GM12873 (cell line): ENCODE data around the gene TCF7L1.

ENCODE experiments used
- CTCF ChIP-seq: IDR thresholded peaks from 2 replicates; pipeline ENCODE4 v1.5.1; 2012; ENCODE audit warnings: low read depth, mild to moderate bottlenecking, moderate library complexity, low read length, control low read depth; ENCODE audit not compliant: insufficient read depth; ENCODE audit errors: missing control alignments

TCF7L1 gene

GRCh38 chr2:85158559-85159273, 25.5 kb downstream of the TCF7L1 start:
- no peak for TF ChIP-seq CTCF

- no peak for TF ChIP-seq CTCF
Measured at GRCh38 chr2:85159589-85159988, 26.4 kb downstream of the TCF7L1 start.

DNA sequence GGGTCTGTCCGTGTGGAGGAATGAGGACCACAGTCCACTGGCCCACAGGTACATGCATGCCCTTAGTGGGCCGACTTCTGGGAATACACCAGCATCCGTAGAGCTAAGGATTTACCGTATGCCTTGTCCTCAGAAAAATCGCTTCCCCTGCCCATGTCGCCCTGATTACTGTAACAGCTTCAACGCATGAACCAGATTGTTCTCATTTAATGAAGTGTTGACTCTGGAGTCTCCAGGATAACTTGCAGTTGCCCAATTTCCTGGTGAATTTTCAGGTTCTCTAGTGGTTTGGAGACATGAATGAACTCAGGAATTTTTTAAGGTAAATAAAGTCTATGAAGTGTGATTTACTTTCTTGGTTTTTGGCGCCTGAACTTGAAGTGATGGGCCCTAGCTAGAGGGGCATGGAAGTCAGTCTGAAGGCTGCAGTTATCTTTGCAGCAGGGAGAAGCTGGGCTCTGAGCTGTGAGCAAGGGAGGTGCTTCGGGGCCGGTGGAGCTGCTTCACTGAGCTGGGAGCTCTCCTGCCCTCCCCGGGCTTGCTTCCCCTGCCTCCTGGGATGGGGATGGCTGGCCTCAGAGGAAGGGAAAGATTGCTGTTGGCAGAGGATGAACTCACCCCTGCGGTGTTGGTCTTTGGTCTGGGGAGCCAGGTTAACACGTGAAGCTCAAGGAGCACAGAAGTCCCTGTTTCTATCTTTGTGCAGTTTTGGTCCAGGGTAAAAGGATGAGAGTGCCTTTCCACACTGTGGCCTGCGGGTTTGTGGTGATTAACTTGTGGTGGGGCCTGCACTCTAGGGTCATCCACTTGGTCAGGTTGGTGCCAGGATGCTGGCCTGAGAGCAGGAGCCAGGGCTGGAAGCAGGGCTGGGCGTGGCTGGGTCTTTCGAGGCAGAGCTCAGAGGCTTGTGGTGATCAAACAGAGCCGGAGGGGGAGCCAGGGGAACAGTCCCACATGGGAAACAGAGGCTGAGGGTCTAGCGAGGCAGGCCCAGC, 28.1 kb downstream of the TCF7L1 start:
- TF ChIP-seq CTCF, result no peak

DNA sequence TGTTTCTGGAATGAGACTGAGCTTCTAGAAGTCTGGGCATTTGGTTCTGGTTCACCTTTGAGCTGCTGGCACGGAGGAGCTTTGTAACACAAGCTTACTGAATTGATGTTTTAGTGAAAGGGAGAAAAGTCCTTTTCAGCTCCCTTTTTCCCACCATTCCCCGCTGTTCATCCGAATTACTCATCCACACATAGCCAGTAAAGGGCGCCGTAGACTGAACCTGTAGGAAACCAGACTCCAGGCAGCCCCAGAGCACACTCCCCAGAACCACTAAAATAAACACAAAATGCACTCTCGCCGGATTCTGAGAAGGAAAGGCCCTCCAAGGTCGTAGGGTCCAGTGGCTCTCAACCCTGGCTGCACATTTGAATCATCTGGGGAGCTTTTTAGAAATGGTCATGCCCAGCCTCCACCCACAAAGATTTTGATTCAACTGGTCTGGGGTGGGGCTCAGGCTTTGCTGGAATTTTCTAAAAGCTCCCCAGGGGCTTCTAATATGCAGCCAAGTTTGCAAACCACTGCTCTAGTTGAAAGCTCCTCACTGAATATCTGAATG, 29.6 kb downstream of the TCF7L1 start:
- no peak for TF ChIP-seq CTCF

- no peak for TF ChIP-seq CTCF
Measured at GRCh38 chr2:85163675-85164074, 30.5 kb downstream of the TCF7L1 start.

DNA sequence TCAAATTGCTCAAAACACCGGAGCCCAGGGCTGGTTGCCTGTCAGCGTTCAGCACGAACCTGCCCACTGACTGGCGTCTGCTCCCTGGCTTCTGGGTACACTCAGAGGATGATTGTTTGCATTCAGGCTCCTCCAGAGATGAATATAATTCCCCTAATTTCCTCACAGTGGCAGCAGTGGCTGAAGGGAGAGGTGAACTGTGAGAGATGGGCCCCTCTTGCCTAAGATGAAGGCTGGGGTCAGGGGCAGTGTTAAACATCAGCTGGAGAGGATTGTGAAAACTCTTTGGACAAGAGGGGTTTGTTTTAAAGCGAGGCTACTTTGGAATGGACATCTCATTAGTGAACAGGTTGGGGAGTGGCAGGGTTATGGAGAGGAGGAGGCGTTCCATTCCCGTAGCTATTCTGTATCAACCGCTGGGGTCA, 31.0 kb downstream of the TCF7L1 start:
- no peak for TF ChIP-seq CTCF

DNA sequence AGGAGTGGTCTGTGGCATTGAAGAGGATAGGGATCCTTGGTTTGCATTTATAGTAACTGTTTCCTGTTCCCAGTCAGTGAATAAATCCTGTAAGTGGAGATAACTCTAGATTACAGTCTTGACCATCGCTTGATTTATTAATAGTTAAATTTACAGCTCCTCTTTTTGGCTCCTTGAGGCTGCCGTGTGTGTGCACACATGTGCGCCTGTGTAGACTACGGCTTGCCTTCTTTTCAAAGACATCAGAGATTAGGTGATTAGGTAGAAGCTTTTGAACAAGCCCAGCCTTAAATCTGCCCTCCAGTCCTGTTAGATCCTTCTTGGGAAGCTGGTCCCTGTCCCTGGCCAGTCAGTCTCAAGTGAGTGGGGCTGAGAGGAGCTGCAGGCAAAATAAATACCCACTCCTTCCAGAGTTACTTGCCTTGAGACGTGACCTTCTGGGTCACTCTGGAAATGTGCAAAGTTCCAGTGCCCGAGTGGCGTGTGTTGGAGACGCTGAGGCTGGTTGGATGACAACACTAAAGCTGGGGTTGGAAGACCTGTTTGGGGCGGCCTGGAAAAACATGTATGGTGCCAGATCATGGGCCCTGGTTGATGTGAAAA, 32.0 kb downstream of the TCF7L1 start:
- no peak for TF ChIP-seq CTCF
